Epithelial cell of alveolus of lung (primary cell): ENCODE measurements around the gene RPF1. TPM values are rescaled to one million over a fixed set of nuclear protein-coding genes. Genes with fewer than 3 reads are reported as not detected.

Experiments
- total RNA-seq: library from RNA; depleted of rRNA; stranded (reverse); fragments of >200 nt; gene quantifications from 2 replicates; pipeline ENCODE4 v1.2.1, GENCODE V29; 2015

RPF1 gene, protein sequence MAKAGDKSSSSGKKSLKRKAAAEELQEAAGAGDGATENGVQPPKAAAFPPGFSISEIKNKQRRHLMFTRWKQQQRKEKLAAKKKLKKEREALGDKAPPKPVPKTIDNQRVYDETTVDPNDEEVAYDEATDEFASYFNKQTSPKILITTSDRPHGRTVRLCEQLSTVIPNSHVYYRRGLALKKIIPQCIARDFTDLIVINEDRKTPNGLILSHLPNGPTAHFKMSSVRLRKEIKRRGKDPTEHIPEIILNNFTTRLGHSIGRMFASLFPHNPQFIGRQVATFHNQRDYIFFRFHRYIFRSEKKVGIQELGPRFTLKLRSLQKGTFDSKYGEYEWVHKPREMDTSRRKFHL
- 36.5 and 51.2 TPM in 2 replicates for total RNA-seq

DNA sequence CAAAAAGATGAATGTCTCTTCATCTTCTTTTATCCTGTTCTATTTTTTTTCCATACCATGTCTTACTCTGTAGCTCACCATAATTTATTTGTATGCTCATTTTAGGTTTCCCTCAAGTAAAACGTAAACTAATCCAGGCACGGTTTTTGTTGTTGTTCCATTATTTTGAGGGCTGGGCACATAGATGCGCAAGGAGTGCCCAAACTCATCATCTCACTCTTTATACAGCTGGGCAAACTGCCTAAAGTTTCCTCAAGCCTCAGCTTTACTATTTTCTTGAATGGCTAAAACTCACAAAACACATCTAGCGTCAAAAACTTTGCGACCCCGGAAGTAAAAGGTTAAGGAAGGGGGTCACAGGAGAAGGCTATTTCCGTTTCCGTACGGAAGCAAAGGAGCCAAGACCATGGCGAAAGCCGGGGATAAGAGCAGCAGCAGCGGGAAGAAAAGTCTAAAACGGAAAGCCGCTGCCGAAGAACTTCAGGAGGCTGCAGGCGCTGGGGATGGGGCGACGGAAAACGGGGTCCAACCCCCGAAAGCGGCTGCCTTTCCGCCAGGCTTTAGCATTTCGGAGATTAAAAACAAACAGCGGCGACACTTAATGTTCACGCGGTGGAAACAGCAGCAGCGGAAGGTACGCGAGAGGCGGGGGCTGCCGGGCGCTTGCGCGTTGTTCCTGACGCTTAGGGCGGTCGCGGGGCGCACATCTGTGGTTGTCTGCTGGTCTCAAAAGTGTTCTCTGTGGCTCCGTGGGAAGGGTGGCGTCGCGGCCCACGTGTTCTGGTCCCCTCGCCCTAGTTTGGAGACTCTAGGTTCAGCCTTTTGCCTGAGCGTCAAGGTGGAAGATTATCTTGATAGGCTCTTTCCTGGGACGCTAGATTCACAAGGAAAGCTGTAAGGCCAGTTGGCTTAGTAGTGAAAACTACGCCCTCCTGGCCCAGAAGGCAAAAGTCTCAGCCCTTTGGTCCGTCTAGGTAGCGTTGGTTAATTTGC lies at the start of gene RPF1:
Gene RPF1, plus strand, starts transcription at position 391 of the 993 bp plus-strand sequence. Its CDS starts 16 bp downstream, at position 407.

DNA sequence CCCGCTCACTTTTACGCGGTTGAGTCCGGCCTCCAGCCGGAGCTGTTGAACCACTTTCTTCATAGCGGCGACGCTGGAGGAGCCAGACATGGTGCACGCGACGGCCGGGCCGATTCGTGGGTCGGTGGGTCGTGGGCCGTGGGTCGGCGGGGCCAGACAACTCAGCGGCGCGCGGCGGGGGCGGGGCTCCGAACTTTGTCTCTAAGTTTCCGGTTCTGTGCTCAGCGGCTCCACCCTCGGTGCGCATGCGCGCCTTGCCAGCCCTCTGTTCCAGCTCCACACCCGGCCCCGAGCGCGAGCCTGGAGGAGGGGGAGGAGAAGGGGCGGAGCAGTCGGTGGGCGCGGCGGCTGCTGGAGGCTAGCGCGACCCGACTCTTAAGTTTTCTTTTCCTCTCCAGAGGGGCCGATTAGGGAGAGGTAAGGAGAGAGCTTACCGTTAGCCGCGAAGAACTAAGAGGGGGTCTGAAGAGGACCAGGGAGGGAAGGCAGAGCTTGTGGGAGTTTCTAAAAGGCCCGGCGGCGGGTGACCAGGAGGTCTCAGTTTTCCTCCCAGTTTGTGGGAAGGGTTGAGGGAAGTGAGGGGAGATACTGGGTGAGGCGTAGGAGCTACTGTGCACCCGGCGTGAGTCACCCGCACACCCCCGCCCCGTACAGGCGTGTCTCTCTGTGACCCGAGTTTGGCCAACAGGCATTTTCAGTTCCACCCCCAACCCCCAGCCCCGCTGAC lies 27.1 kb downstream of the RPF1 start, which contains the start of the genes GNG5 and SPATA1:
Gene GNG5, minus strand, starts transcription at position 580 of the 727 bp plus-strand sequence. Its CDS starts 490 bp downstream, at position 90.
Gene SPATA1, plus strand, starts transcription at position 385 of the 727 bp plus-strand sequence. CDS start 9,974 bp downstream, outside the sequence.

Other genes starting within 250 kb of the RPF1 start
- gene SAMD13, start 177.6 kb upstream of the RPF1 start, total RNA-seq, result 1.9 and 3.8 TPM in 2 replicates
- not detected in 2 replicates for gene DNASE2B, start 80.8 kb upstream of the RPF1 start, total RNA-seq
- gene SPATA1, start 27.1 kb downstream of the RPF1 start, total RNA-seq, result under 0.01 and 0.78 TPM in 2 replicates
- gene GNG5, start 27.3 kb downstream of the RPF1 start, total RNA-seq, result 85.3 and 89.1 TPM in 2 replicates
- gene CTBS, start 95.2 kb downstream of the RPF1 start, total RNA-seq, result 11.9 and 21.2 TPM in 2 replicates
- gene SSX2IP, start 211.2 kb downstream of the RPF1 start, total RNA-seq, result 5.9 and 10.0 TPM in 2 replicates